Caki2 (cell line): ENCODE results near the gene FAM110A. TPM values are rescaled to one million over a fixed set of nuclear protein-coding genes. Genes with fewer than 3 reads are reported as not detected.
"Not testable (repeated sequence)": the region's sequence is repeated elsewhere in the genome, so short reads cannot be mapped to it uniquely, and the experiment has no call there.

Experiments
- DNase-seq: peaks from one replicate; pipeline ENCODE4 v3.0.0-alpha.2; 2015; ENCODE audit warnings: low read depth
- in situ Hi-C: cut with HindIII; loops from 2 replicates; pipeline ENCODE4 v1.10.0; 2016; ENCODE audit warnings: low sequenced_read_pairs, low pct_unique_long_range_greater_than_20kb, mixed read lengths
- total RNA-seq: library from RNA; depleted of rRNA; stranded (reverse); fragments of >200 nt; shearing (Covaris generic); gene quantifications from 2 replicates; pipeline ENCODE4 v1.2.3, GENCODE V29; 2014; ENCODE audit warnings: low replicate concordance

FAM110A gene
- total RNA-seq, 1 experiment from 2014 or later, result 14.9 TPM

- in situ Hi-C loops, result no loop called here
- no peak for DNase-seq
Observed at GRCh38 chr20:839015-839414, 5.5 kb downstream of the FAM110A start.

- in situ Hi-C loops, result no loop called here
- no peak for DNase-seq
Observed at GRCh38 chr20:839626-840025, 6.1 kb downstream of the FAM110A start.

- in situ Hi-C loops, result no loop called here
- no peak for DNase-seq
Observed at GRCh38 chr20:840503-840857, 7.0 kb downstream of the FAM110A start.

GRCh38 chr20:840858-841567 lies 7.5 kb downstream of the FAM110A start:
- no peak for DNase-seq
- in situ Hi-C loops, result no loop called here

GRCh38 chr20:841568-842546 lies 8.3 kb downstream of the FAM110A start:
- no peak for DNase-seq
- in situ Hi-C loops, result no loop called here

- DNase-seq, result no peak
- in situ Hi-C loops, result no loop called here
Observed at GRCh38 chr20:842547-842940, 9.0 kb downstream of the FAM110A start.

- in situ Hi-C loops, result no loop called here
- no peak for DNase-seq
Observed at GRCh38 chr20:843912-844311, 10.4 kb downstream of the FAM110A start.

- in situ Hi-C loops, result no loop called here
- DNase-seq, result peak; percentile 86
Observed at GRCh38 chr20:844473-845225, 11.1 kb downstream of the FAM110A start.

- in situ Hi-C loops, result no loop called here
- no peak for DNase-seq
Observed at GRCh38 chr20:845226-845868, 11.8 kb downstream of the FAM110A start.

- in situ Hi-C loops, result no loop called here
- DNase-seq, result no peak
Observed at GRCh38 chr20:845941-846893, 12.7 kb downstream of the FAM110A start.

GRCh38 chr20:846894-847278 lies 13.4 kb downstream of the FAM110A start:
- in situ Hi-C loops, result no loop called here
- DNase-seq, result no peak

GRCh38 chr20:848193-848592 lies 14.7 kb downstream of the FAM110A start:
- no peak for DNase-seq
- in situ Hi-C loops, result no loop called here

- in situ Hi-C loops, result not testable (repeated sequence)
Observed at GRCh38 chr20:848731-849130, 15.2 kb downstream of the FAM110A start.

GRCh38 chr20:853406-853996 lies 20.0 kb downstream of the FAM110A start:
- in situ Hi-C loops, result no loop called here
- DNase-seq, result no peak

More at GRCh38 chr20:848731-849130, 15.2 kb downstream of the FAM110A start:
- not testable (repeated sequence) for DNase-seq

GRCh38 chr20:854601-855000 lies 21.1 kb downstream of the FAM110A start:
- DNase-seq, result no peak
- in situ Hi-C loops, result no loop called here

- no peak for DNase-seq
- in situ Hi-C loops, result no loop called here
Observed at GRCh38 chr20:855466-856360, 22.2 kb downstream of the FAM110A start.
